Esophagus squamous epithelium (tissue), 4 donors: ENCODE results near the gene ACTN2.

Experiments used
- POLR2A ChIP-seq, 4 donors: fragments of 450-650 bp; IDR thresholded peaks; one replicate each; pipeline ENCODE4 v1.6.1; 2017; ENCODE audit warnings: antibody characterized with exemption in 4 of 4, mild to moderate bottlenecking in 4 of 4, moderate library complexity in 3 of 4
- TF ChIP-seq, protein P1 (sequence below), 6 experiments: fragments of 450-650 bp in 4 of 6; fragments of 200-600 bp in 2 of 6; sonication (generic) in 2 of 6; IDR thresholded peaks; one replicate each; pipeline ENCODE4 v1.5.1; 2016 to 2019; ENCODE audit warnings: antibody characterized with exemption in 6 of 6, mild to moderate bottlenecking in 4 of 6, moderate library complexity in 4 of 6

DNA sequence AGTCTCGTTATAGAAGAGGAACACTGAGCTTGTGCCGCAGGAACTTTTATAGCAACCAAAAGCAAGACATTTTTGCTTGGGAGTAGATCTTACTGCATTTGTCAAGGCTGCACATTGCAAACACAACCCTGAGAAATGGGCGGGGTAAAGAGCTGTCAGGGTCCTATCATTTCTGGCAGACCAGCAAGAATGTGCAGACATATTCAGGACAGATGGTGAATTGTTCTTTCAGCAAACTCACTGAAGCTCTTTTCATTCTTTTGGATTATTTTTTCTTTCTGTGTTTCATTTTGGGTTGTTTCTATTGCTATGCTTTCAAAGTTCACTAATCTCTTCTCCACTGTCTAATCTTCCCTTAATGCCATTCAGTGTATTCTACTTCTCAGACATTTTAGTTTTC lies 5.1 kb upstream of the ACTN2 start:
- TF ChIP-seq, protein P1, sequence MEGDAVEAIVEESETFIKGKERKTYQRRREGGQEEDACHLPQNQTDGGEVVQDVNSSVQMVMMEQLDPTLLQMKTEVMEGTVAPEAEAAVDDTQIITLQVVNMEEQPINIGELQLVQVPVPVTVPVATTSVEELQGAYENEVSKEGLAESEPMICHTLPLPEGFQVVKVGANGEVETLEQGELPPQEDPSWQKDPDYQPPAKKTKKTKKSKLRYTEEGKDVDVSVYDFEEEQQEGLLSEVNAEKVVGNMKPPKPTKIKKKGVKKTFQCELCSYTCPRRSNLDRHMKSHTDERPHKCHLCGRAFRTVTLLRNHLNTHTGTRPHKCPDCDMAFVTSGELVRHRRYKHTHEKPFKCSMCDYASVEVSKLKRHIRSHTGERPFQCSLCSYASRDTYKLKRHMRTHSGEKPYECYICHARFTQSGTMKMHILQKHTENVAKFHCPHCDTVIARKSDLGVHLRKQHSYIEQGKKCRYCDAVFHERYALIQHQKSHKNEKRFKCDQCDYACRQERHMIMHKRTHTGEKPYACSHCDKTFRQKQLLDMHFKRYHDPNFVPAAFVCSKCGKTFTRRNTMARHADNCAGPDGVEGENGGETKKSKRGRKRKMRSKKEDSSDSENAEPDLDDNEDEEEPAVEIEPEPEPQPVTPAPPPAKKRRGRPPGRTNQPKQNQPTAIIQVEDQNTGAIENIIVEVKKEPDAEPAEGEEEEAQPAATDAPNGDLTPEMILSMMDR (IDR thresholded peaks at IDR 0.05) = no peak
- no peak for TF ChIP-seq POLR2A (IDR thresholded peaks at IDR 0.05)
